ENCODE measurements around the gene SLC8A2. TPM values are rescaled to one million over a fixed set of nuclear protein-coding genes. Genes with fewer than 3 reads are reported as not detected.

Gene SLC8A2
- total RNA-seq, 1 experiment from 2014 or later, result 0.10 TPM

DNA sequence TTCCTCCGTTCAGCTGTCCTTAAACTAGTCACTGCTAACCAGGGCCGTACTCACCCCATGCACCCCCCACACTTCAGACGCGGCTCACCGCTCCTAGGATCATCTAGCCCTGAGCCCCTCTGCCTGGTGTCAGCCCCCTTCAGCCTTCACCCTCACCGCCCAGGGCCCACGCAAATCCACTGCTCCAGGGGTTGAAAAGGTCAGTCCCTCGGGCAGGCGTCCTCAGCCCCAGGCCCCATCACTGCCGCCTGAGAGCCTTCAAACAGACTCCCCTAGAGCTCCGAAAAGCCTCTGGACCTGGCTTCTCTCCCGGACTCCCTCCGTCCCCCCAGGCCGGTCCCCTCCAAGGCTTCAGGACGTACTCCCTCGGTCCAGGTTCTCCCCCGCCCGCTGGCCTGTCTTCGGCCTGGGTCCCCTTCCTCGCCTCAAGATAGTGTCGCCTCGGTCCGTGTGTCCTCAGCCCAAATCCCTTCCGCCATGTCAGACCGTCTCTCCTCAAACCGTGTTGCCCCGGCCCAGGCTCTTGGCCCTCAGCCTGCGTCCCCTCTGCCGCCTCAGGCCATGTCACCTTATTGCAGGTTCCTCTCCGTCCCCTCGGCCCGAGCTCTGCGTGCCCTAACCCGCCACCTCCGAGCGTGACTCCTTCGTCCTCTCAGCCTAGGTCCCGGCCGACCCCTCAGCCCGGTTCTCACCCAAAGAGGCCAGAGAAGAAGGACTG is 42.6 kb upstream of the SLC8A2 start:
- no peaks in the 10 kb centered on the region; the same call in 1 of the 2 replicates for H3K36me3 ChIP-seq (ENCODE audit: control insufficient read depth, insufficient read depth, low read length)
- in situ Hi-C loops (cut with HindIII; ENCODE audit: low pct_unique_long_range_greater_than_20kb, low sequenced_read_pairs) (no loop called here), intact Hi-C loops (cut with micrococcal nuclease; ENCODE audit: unreplicated experiment) (loop anchor here (10.0 kb wide), 1 partner anchor 90 kb away; the partner anchor contains the start of gene BICRA)
- TF ChIP-seq POLR2AphosphoS5 (IDR thresholded peaks at IDR 0.05; ENCODE audit: low read depth, low read length), result no peak
- TF ChIP-seq, protein P1, sequence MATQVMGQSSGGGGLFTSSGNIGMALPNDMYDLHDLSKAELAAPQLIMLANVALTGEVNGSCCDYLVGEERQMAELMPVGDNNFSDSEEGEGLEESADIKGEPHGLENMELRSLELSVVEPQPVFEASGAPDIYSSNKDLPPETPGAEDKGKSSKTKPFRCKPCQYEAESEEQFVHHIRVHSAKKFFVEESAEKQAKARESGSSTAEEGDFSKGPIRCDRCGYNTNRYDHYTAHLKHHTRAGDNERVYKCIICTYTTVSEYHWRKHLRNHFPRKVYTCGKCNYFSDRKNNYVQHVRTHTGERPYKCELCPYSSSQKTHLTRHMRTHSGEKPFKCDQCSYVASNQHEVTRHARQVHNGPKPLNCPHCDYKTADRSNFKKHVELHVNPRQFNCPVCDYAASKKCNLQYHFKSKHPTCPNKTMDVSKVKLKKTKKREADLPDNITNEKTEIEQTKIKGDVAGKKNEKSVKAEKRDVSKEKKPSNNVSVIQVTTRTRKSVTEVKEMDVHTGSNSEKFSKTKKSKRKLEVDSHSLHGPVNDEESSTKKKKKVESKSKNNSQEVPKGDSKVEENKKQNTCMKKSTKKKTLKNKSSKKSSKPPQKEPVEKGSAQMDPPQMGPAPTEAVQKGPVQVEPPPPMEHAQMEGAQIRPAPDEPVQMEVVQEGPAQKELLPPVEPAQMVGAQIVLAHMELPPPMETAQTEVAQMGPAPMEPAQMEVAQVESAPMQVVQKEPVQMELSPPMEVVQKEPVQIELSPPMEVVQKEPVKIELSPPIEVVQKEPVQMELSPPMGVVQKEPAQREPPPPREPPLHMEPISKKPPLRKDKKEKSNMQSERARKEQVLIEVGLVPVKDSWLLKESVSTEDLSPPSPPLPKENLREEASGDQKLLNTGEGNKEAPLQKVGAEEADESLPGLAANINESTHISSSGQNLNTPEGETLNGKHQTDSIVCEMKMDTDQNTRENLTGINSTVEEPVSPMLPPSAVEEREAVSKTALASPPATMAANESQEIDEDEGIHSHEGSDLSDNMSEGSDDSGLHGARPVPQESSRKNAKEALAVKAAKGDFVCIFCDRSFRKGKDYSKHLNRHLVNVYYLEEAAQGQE (IDR thresholded peaks at IDR 0.05; ENCODE audit: insufficient read depth in 1 of 2, low read depth in 2 of 2, low read length in 1 of 2), result no peak
- no peak for TF ChIP-seq TCF7L2 (IDR thresholded peaks at IDR 0.05; ENCODE audit: low read depth, low read length)
- TF ChIP-seq, protein P2, sequence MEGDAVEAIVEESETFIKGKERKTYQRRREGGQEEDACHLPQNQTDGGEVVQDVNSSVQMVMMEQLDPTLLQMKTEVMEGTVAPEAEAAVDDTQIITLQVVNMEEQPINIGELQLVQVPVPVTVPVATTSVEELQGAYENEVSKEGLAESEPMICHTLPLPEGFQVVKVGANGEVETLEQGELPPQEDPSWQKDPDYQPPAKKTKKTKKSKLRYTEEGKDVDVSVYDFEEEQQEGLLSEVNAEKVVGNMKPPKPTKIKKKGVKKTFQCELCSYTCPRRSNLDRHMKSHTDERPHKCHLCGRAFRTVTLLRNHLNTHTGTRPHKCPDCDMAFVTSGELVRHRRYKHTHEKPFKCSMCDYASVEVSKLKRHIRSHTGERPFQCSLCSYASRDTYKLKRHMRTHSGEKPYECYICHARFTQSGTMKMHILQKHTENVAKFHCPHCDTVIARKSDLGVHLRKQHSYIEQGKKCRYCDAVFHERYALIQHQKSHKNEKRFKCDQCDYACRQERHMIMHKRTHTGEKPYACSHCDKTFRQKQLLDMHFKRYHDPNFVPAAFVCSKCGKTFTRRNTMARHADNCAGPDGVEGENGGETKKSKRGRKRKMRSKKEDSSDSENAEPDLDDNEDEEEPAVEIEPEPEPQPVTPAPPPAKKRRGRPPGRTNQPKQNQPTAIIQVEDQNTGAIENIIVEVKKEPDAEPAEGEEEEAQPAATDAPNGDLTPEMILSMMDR (IDR thresholded peaks at IDR 0.05), result no peak
- TF ChIP-seq SIN3A (IDR thresholded peaks at IDR 0.05; ENCODE audit: borderline replicate concordance, insufficient read depth, low read depth, low read length), result no peak
- ChIA-PET POLR2A (interaction anchor here (0.7 kb wide), 1 partner anchor 24 kb away, joined by 3 read pairs; no protein-coding TSS in a partner anchor), CTCF (no interaction called here)
- peaks cover 22% of the 10 kb centered on the region for H3K4me1 ChIP-seq (ENCODE audit: control insufficient read depth, insufficient read depth, low read length)
- no peaks in the 10 kb centered on the region for H3K9me3 ChIP-seq (ENCODE audit: control insufficient read depth, insufficient read depth, low read depth, low read length)
- H3K27me3 ChIP-seq (ENCODE audit: control insufficient read depth, insufficient read depth, low read length), result no peaks in the 10 kb centered on the region
- no TSS peak for BruUV-seq (replicated peaks)
- no peak for DNase-seq (ENCODE audit: low read depth, low spot score)
- H3K4me3 ChIP-seq (ENCODE audit: low read depth in 2 of 2, low read length in 2 of 2), result peak overlapping the region; percentile 90 to 98
- no peak for ATAC-seq
- peak overlapping the region; percentile 89 for H3K27ac ChIP-seq (ENCODE audit: low read length)

DNA sequence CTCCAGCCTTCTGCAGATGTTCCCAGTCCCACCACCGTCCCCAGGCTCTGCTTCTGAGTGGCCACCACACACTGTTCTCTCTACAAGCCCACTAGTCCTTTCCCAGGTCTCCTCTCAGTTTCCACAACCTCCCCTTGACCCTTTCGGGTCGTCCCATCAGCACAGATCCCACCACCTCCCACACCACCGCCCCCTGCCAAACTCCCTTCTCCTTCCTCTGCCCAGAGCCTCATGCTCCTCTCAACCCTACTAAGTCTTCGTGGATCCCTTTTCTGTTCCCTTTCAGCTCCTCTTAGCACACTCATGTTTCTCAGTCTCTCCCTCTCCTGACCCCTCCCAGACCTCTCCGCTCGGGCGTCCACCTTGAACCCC is 41.2 kb upstream of the SLC8A2 start:
- ChIA-PET POLR2A (no interaction called here), CTCF (interaction anchor here (0.7 kb wide), 1 partner anchor 13 kb away, joined by 5 read pairs; no protein-coding TSS in a partner anchor)
- in situ Hi-C loops (cut with HindIII; ENCODE audit: low pct_unique_long_range_greater_than_20kb, low sequenced_read_pairs) (no loop called here), intact Hi-C loops (cut with micrococcal nuclease; ENCODE audit: unreplicated experiment) (loop anchor here (10.0 kb wide), 1 partner anchor 92 kb away; the partner anchor contains the start of gene BICRA)
- DNase-seq (ENCODE audit: low read depth, low spot score), result no peak
- no TSS peak for BruUV-seq (replicated peaks)
- Histone ChIP-seq H3K4me1 (ENCODE audit: control insufficient read depth, insufficient read depth, low read length) (peaks cover 22% of the 10 kb centered on the region), H3K27me3 (ENCODE audit: control insufficient read depth, insufficient read depth, low read length) (no peaks in the 10 kb centered on the region), H3K36me3 (ENCODE audit: control insufficient read depth, insufficient read depth, low read length) (no peaks in the 10 kb centered on the region; the same call in 1 of the 2 replicates), H3K27ac (ENCODE audit: low read length) (peak overlapping the region; percentile 37), H3K4me3 (ENCODE audit: low read depth in 2 of 2, low read length in 2 of 2) (peak overlapping the region; percentile 90 to 98), H3K9me3 (ENCODE audit: control insufficient read depth, insufficient read depth, low read depth, low read length) (no peaks in the 10 kb centered on the region)
- TF ChIP-seq TCF7L2 (IDR thresholded peaks at IDR 0.05; ENCODE audit: low read depth, low read length) (no peak), POLR2AphosphoS5 (IDR thresholded peaks at IDR 0.05; ENCODE audit: low read depth, low read length) (no peak), SIN3A (IDR thresholded peaks at IDR 0.05; ENCODE audit: borderline replicate concordance, insufficient read depth, low read depth, low read length) (no peak)
- TF ChIP-seq, protein P1 (IDR thresholded peaks at IDR 0.05; ENCODE audit: insufficient read depth in 1 of 2, low read depth in 2 of 2, low read length in 1 of 2), result no peak
- TF ChIP-seq, protein P2 (IDR thresholded peaks at IDR 0.05), result no peak
- ATAC-seq, result no peak

All from Panc1 (cell line).